T47D (cell line): ENCODE data around the gene STAP2.
"Not testable (repeated sequence)": the region's sequence is repeated elsewhere in the genome, so short reads cannot be mapped to it uniquely, and the experiment has no call there.

ENCODE experiments used
- DNase-seq, 2 experiments: peaks; one replicate each; pipeline versions ENCODE4 v3.0.0 to v3.0.0-alpha.2; 2011 to 2012; ENCODE audit warnings: low read depth in 1 of 2, low spot score in 1 of 2
- JUND ChIP-seq: IDR thresholded peaks from 2 replicates; pipeline ENCODE4 v1.6.1; 2012; ENCODE audit warnings: low read depth
- in situ Hi-C: cut with HindIII; loops from 2 replicates; pipeline ENCODE4 v1.10.0; 2016; ENCODE audit warnings: low sequenced_read_pairs, low pct_unique_long_range_greater_than_20kb

The STAP2 gene

DNA sequence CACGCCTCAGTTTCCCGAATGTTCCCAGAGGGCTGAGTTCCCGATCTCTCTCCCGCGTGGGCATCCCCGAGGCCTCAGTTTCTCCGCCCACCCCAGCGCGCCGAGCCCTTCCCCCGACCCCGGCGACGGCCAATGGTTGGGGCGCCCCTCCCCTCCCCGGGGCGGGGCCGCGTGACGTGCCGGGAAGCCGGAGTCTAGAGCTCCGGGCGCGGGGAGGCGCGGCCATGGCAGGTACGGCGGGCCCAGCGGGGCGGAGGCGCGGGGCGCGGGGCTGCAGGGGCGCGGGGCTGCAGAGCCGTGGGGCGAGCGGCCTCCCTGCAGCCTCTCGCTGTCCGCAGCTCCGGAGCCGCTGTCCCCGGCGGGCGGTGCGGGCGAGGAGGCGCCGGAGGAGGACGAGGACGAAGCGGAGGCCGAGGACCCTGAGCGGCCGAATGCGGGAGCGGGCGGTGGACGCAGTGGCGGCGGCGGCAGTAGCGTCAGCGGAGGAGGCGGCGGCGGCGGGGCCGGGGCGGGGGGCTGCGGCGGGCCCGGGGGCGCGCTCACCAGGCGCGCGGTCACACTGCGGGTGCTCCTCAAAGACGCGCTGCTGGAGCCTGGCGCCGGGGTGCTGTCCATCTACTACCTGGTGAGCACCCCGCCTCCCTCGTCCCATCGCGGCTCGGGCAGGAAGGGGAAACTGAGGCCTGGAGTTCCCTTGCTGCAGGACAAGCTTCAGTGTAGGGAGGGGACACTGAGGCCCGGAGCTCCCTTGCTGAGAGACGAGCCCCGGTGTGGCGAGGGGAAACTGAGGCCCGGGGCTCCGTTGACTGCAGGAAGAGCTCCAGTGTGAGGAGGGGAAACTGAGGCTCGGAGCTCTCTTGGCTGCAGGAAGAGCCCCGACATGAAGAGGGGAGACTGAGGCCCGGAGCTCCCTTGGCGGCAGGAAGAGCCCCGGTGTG is 5.0 kb upstream of the STAP2 start, which contains the start of gene MPND:
Gene MPND, plus strand, starts transcription at position 193 of the 938 bp plus-strand sequence. Its CDS starts 32 bp downstream, at position 225.
- in situ Hi-C loops: no loop called here
- peak; percentile 47 to 88 for DNase-seq
- TF ChIP-seq JUND: no peak

DNA sequence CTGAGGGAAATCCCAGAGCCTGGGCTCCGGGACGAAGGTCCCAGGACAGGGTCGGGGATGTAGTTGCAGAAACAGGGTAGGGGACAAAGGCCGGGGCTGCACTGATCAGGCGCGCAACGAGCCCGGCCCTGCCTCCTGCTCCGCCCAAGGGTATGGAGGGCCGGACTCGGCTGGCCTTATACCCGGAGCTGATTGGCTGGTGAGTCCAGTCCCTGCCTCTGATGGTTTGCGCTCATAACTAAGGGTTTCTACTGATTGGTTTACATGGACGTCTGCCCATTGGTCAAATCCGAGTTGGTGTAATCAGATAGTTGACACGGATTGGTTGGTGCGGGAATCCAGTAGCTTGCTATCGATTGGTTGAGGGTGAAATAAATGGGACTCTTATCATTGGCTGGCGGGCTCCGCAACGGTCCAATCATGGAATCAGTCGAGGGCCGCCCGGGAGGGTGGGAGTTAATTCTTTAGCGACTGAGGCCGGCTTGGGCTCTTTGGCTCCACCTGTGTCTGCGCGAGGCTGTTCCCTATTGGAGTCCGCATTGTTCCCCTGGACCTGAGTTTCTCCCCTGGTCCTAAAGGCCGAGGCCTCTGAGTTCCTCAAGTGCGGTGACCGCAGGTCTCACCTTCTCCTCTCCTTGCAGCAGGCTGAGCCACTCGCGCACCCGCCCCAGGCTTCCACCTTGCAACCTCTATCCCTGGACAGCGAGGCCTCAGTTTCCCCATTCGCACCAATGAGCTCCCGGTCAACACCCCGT is 4.2 kb upstream of the STAP2 start:
- in situ Hi-C loops: no loop called here
- no peak for TF ChIP-seq JUND
- peak; percentile 82 to 100 for DNase-seq

DNA sequence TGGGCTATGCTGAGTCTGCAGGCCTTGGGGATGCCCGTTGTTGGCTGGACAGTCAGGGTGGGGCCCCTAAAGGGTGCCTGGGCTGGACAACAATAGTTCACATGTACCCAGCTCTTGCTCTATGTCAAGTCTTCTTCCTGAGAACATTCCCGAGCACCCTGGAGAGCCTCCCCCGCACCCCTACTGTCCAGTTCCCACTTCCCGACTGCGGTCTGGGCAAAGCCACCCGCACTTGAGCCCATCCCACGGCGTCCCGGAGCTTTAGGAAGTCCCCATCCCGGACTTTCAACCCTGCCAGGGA is 3.6 kb upstream of the STAP2 start:
- no peak for TF ChIP-seq JUND
- in situ Hi-C loops: no loop called here
- DNase-seq: no peak

DNA sequence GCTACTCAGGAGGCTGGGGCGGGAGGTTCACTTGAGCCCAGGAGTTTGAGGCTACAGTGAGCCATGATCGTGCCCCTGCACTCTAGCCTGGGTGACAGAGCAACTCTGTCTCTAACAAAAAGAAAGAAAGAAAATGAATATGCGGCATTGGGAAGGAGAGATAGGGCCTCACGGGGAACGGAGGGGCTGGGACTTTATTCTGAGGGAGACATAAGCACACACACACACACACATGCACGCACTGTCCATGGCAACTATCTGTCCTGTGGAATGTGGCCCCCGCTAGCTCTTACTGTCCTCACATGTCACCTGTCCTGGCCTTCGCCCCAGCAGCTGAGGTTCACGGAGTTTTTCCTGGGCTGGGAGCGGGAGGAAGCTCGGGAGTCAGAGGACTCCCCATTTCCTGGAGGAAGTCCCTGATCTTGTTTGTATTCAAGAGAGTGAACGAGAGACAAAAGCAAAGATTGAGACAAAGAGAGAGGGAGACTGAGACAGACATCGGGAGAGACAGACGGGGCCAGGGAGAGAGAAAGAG is 654 bp downstream of the STAP2 start:
- in situ Hi-C loops: no loop called here
- DNase-seq: peak in 1 of 2 experiments; percentile 56

DNA sequence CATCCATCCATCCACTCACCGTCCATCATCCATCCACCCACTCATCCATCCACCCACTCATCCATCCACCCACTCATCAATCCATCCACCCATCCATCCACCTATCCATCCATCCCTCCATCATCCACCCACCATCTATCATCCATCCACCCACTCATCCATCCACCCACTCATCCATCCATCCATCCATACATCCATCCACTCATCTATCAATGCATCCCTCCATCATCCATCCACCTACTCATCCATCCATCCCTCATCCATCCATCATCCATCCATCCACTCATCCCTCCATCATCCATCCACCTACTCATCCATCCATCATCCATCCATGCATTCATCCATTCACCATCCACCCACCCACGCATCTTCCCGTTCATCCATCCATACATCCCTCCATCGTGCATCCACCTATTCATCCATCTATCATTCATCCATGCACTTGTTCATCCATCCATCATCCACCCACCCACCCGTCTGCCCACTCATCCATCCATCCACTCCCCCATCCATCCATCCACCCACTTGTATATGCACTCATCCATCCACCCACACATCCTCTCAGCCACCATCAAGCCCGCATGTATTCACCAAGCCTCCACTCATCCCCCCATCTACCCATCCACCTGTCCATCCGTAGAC is 3.6 kb downstream of the STAP2 start:
- no peak for TF ChIP-seq JUND
- no peak for DNase-seq
- in situ Hi-C loops: no loop called here

More for the DNA sequence above, 654 bp downstream of the STAP2 start:
- no peak for TF ChIP-seq JUND

DNA sequence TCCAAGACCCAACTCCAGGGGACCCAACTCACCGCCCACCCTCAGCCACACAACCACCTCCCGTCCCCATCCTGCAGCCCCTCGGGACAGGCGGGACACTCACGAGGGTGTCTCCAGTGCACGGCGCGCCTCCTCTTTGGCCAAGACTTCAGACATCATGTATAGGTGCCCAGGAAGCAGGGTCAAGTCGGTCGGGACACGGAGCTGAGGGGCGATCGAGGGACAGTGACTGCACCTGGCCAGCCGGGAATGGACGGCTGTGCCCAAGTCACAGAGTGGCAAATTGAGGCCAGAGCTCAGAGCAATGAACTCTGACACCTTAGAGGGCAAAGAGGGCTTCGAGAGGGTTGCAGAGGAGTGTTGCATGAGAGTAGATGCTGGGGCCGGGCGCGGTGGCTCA is 8.8 kb downstream of the STAP2 start:
- no peak for TF ChIP-seq JUND
- DNase-seq: no peak
- in situ Hi-C loops: no loop called here

DNA sequence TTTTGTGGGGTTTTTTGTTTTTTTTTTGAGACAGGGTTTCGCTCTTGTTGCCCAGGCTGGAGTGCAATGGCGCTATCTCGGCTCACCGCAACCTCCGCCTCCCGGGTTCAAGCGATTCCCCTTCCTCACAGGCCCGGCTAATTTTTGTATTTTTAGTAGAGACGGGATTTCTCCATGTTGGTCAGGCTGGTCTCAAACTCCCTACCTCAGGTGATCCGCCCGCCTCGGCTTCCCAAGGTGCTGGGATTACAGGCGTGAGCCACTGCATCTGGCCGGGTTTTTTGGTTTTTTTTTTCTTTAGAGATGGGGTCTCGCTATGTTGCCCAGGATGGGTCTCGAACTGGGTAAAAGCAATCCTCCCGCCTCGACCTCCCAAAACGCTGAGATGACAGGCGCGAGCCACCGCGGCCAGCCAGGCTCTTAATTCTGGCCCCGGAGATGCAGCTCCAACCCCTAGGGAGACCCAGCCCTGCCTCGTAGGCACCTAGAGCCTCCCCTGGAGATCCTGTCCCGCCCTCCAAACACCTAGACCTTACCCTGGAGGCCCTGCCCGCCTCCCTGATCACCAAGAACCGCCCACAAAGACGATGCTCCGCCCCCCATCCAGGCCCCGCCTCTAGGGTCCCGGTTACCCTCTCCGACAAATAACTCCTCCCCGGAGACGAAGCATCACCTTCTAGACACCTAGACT is 9.5 kb downstream of the STAP2 start:
- DNase-seq, in situ Hi-C loops: not testable (repeated sequence)

DNA sequence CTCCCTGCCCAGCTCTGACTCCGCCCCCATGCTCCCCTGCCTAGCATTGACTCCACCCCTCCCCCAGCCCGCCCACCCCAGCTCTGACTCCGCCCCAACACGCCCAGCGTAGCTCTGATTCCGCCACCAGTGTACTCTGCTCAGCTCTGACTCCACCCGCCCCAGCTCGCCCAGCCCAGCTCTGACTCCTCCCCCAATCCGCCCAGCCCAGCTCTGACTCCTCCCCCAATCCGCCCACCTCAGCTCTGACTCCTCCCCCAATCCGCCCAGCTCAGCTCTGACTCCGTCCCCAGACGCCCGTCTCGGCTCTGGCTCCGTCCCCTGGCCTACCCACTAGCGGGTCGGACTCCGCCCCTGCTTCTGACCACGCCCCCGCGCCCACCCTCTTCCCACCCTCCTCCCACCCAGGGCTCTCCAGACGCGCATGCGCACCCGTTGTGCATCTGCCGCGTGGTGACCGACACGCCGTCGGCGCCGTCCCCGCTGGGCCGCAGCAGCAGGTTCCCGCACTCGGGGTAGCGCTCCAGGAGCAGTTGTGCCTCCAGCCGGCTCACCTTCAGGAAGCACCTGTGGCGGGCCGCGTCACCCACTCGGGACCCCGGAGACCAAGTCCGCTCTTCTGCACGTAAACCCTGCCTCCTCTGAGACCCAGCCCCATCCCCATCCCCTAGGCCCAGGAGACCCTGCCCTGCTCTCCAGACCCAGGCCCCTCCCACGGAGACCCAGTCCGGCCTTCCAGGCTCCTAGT is 10.2 kb downstream of the STAP2 start:
- in situ Hi-C loops: no loop called here
- no peak for TF ChIP-seq JUND
- DNase-seq: peak in 1 of 2 experiments; percentile 45

DNA sequence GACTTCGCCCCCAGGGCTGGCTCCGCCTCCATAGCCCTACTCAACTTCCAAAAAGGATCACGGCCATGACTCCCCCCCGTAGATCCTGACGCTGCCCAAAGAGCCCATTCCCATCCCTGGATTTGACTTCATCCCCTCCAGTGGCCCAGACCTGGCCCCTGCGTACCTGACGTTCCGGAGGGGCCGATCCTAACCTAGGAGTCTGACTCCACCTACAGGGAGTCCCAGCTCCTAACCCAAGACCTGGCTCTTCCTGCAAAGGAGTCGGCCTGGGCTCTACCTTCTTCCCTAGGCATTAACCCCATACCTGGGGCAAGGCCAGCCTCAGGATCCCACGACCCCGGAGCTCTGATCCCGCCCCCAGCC is 10.8 kb downstream of the STAP2 start:
- no peak for TF ChIP-seq JUND
- no peak for DNase-seq
- in situ Hi-C loops: no loop called here

DNA sequence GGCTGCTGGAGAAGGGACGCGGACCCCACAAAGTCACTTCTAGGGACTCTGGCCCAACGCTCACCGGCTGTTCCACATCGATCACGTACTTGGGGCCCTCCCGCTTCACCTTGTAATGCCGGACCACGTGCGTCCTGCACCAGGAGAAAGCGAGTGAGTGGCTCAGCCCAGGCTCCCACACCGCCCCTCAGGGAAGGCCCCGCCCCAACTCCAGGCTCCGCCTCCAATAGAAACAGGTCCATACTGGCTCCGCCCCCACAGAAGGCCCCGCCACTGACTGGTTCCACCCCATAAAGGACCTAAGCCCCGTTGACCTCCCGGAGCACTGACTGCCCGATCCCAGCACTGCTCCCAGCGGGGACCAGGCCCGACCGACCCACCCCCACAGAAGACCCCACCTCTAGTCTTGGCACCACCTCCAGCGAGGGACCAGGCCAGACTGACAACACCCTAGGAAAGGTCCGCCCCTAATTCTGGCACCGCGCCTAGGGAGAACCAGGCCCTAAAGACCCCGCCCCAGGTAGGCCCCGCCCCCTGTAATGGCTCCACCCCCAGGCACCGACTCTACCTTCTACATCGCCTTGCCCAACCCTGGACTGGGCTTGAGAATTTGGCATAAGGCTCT is 11.3 kb downstream of the STAP2 start:
- TF ChIP-seq JUND: no peak
- in situ Hi-C loops: no loop called here
- peak in 1 of 2 experiments; percentile 34 for DNase-seq

DNA sequence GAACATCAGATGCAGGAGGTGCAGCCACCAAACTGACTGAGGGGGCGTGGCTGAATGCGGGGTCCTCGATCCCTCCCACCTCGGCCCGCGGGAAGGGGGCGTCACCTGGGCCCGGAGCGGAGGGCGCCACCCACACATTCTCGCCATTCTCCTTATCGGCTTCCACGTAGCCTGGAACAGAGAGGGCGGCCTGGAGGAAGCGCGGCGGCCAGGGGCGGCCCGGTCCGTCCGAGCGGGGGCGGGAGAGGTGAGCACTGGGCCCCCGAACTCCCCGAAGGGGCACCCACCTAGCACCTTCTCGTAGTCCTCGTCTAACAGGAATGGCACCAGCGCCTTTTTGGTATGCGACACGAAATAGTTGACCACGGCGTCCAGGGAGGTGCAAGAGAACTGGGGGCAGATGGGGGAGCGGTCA is 11.8 kb downstream of the STAP2 start:
- TF ChIP-seq JUND: no peak
- no peak for DNase-seq
- in situ Hi-C loops: no loop called here
